ENCODE measurements around the gene GSK3B. TPM values are rescaled to one million over a fixed set of nuclear protein-coding genes. Genes with fewer than 3 reads are reported as not detected.
"Not testable (repeated sequence)": the region's sequence is repeated elsewhere in the genome, so short reads cannot be mapped to it uniquely, and the experiment has no call there.

The GSK3B gene
- total RNA-seq, 4 donors from 2014 or later, result 34.6 to 65.2 (median 42.6) TPM

GRCh38 chr3:120022729-120023128, 71.5 kb downstream of the GSK3B start:
- Histone ChIP-seq H3K9me3 (no peaks in the 10 kb centered on the region), H3K27me3 (no peaks in the 10 kb centered on the region), H3K27ac (no peak overlapping the region), H3K4me1 (peaks cover 0 to 12% (median 5%) of the 10 kb centered on the region in 4 donors), H3K4me3 (no peak overlapping the region), H3K36me3 (no peaks in the 10 kb centered on the region)
- no peak for DNase-seq
- no peak for TF ChIP-seq POLR2A (IDR thresholded peaks at IDR 0.05)
- TF ChIP-seq CTCF (IDR thresholded peaks at IDR 0.05), result no peak

GRCh38 chr3:120021523-120021922, 72.7 kb downstream of the GSK3B start:
- H3K9me3 ChIP-seq, result no peaks in the 10 kb centered on the region
- H3K27me3 ChIP-seq, result no peaks in the 10 kb centered on the region
- TF ChIP-seq POLR2A (IDR thresholded peaks at IDR 0.05) (no peak), CTCF (IDR thresholded peaks at IDR 0.05) (no peak)
- DNase-seq, result no peak
- H3K4me1 ChIP-seq, result peaks cover 0 to 16% (median 5%) of the 10 kb centered on the region in 4 donors
- no peaks in the 10 kb centered on the region for H3K36me3 ChIP-seq
- H3K4me3 ChIP-seq, result no peak overlapping the region
- H3K27ac ChIP-seq, result no peak overlapping the region

DNA sequence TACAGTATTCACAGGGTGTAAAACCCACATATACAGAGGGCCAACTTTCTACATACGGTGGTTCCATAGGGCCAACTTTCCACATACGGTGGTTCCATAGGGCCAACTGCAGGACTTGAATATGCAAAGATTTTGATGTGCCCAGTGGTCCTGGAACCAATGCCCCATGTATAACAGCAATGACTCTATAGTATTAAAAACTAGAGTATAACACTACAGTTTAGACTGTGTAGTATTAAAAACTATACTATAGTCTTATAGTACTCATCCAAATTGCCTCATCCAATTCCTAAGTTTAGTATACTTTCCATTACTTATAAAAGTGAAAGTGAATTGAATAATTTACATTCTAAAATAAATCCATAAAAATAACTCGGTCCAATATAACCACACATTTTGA, 75.9 kb downstream of the GSK3B start:
- no peak for DNase-seq
- H3K27ac ChIP-seq, result no peak overlapping the region
- H3K36me3 ChIP-seq, result no peaks in the 10 kb centered on the region
- peaks cover 0 to 23% (median 5%) of the 10 kb centered on the region in 4 donors for H3K4me1 ChIP-seq
- no peaks in the 10 kb centered on the region for H3K9me3 ChIP-seq
- no peak overlapping the region for H3K4me3 ChIP-seq
- no peaks in the 10 kb centered on the region for H3K27me3 ChIP-seq
- no peak for TF ChIP-seq POLR2A (IDR thresholded peaks at IDR 0.05)
- TF ChIP-seq CTCF (IDR thresholded peaks at IDR 0.05), result no peak

GRCh38 chr3:120017692-120018091, 76.6 kb downstream of the GSK3B start:
- Histone ChIP-seq H3K27me3 (no peaks in the 10 kb centered on the region), H3K9me3 (no peaks in the 10 kb centered on the region), H3K36me3 (peaks cover 0 to 2% (median 0%) of the 10 kb centered on the region in 3 donors), H3K4me1 (peaks cover 0 to 20% (median 3%) of the 10 kb centered on the region in 4 donors), H3K4me3 (no peak overlapping the region), H3K27ac (no peak overlapping the region)
- TF ChIP-seq POLR2A (IDR thresholded peaks at IDR 0.05) (no peak), CTCF (IDR thresholded peaks at IDR 0.05) (no peak)
- no peak for DNase-seq

GRCh38 chr3:120013481-120013880, 80.8 kb downstream of the GSK3B start:
- TF ChIP-seq POLR2A (IDR thresholded peaks at IDR 0.05), result no peak
- TF ChIP-seq CTCF (IDR thresholded peaks at IDR 0.05), result no peak
- peaks cover 0 to 2% (median 0%) of the 10 kb centered on the region in 3 donors for H3K36me3 ChIP-seq
- no peak overlapping the region for H3K4me3 ChIP-seq
- no peak overlapping the region for H3K27ac ChIP-seq
- peaks cover 0 to 22% (median 1%) of the 10 kb centered on the region in 4 donors for H3K4me1 ChIP-seq
- H3K27me3 ChIP-seq, result no peaks in the 10 kb centered on the region
- DNase-seq, result no peak
- H3K9me3 ChIP-seq, result no peaks in the 10 kb centered on the region

DNA sequence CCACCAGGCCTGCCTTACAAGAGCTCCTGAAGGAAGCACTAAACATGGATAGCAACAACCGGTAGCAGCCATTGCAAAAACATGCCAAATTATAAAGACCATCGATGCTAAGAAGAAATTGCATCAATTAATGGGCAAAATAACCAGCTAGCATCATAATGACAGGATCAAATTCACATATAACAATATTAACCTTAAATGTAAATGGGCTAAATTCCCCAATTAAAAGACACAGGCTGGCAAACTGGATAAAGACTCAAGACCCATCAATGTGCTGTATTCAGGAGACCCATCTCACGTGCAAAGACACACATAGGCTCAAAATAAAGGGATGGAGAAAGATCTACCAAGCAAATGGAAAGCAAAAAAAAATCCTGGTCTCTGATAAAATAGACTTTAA, 88.5 kb downstream of the GSK3B start:
- not testable (repeated sequence) for H3K4me1 ChIP-seq, H3K36me3 ChIP-seq, H3K27me3 ChIP-seq, H3K9me3 ChIP-seq, DNase-seq, H3K4me3 ChIP-seq, H3K27ac ChIP-seq

GRCh38 chr3:120004008-120004498, 90.2 kb downstream of the GSK3B start:
- not testable (repeated sequence) for H3K27me3 ChIP-seq, H3K36me3 ChIP-seq, H3K4me1 ChIP-seq, H3K4me3 ChIP-seq, H3K27ac ChIP-seq, H3K9me3 ChIP-seq, DNase-seq
